HepG2 (cell line): ENCODE measurements around the gene SECTM1. TPM values are rescaled to one million over a fixed set of nuclear protein-coding genes. Genes with fewer than 3 reads are reported as not detected.
A peak's percentile ranks its signal among the peaks of the same experiment; 100 is the strongest.

Experiments
- GPBP1L1 ChIP-seq: sonication (generic); formaldehyde crosslinking; IDR thresholded peaks from 2 replicates; pipeline ENCODE4 v1.5.0; 2020; ENCODE audit warnings: mild to moderate bottlenecking, missing genetic modification reagents
- JARID2 ChIP-seq: sonication (generic); formaldehyde crosslinking; IDR thresholded peaks from 2 replicates; pipeline ENCODE4 v1.8.1; 2023; ENCODE audit warnings: missing genetic modification reagents, inconsistent platforms; ENCODE audit not compliant: insufficient replicate concordance
- JUND ChIP-seq: sonication (generic); formaldehyde crosslinking; IDR thresholded peaks from 2 replicates; pipeline ENCODE4 v1.8.0; 2022; ENCODE audit warnings: mild to moderate bottlenecking, missing genetic modification reagents
- KDM5B ChIP-seq: sonication (generic); formaldehyde crosslinking; IDR thresholded peaks from 2 replicates; pipeline ENCODE4 v1.4.0; 2020; ENCODE audit warnings: missing genetic modification reagents, mild to moderate bottlenecking, borderline replicate concordance
- MATR3 ChIP-seq: sonication (generic); formaldehyde crosslinking; IDR thresholded peaks from 2 replicates; pipeline ENCODE4 v1.4.0; 2020; ENCODE audit warnings: missing genetic modification reagents
- MXI1 ChIP-seq: IDR thresholded peaks from 3 replicates; pipeline ENCODE4 v1.6.1; 2012; ENCODE audit warnings: low read depth, low read length, inconsistent platforms, borderline replicate concordance
- SP5 ChIP-seq: IDR thresholded peaks from 2 replicates; pipeline ENCODE4 v1.6.1; 2016; ENCODE audit warnings: low read depth, borderline replicate concordance
- STAT6 ChIP-seq: sonication (generic); formaldehyde crosslinking; IDR thresholded peaks from 2 replicates; pipeline ENCODE4 v1.4.0; 2020; ENCODE audit warnings: missing genetic modification reagents, mild to moderate bottlenecking, borderline replicate concordance
- TAF15 ChIP-seq: fragments of 200-400 bp; formaldehyde crosslinking; IDR thresholded peaks from one replicate; pipeline ENCODE4 v1.6.1; 2018; ENCODE audit warnings: mild to moderate bottlenecking, low read depth, low read length; ENCODE audit not compliant: poor library complexity, severe bottlenecking
- ZBTB4 ChIP-seq: sonication (generic); formaldehyde crosslinking; IDR thresholded peaks from 2 replicates; pipeline ENCODE4 v1.4.0; 2020; ENCODE audit warnings: missing genetic modification reagents, mild to moderate bottlenecking, borderline replicate concordance
- ZBTB46 ChIP-seq: sonication (generic); formaldehyde crosslinking; IDR thresholded peaks from 2 replicates; pipeline ENCODE4 v1.4.0; 2020; ENCODE audit warnings: mild to moderate bottlenecking, missing genetic modification reagents, borderline replicate concordance
- ZMAT5 ChIP-seq: sonication (generic); formaldehyde crosslinking; IDR thresholded peaks from 2 replicates; pipeline ENCODE4 v1.5.0; 2020; ENCODE audit warnings: mild to moderate bottlenecking, low read depth, missing genetic modification reagents, borderline replicate concordance
- ZNF235 ChIP-seq: sonication (generic); formaldehyde crosslinking; IDR thresholded peaks from 2 replicates; pipeline ENCODE4 v1.8.1; 2023; ENCODE audit warnings: mild to moderate bottlenecking, missing genetic modification reagents, borderline replicate concordance
- ZNF503 ChIP-seq: sonication (generic); formaldehyde crosslinking; IDR thresholded peaks from 2 replicates; pipeline ENCODE4 v1.4.0; 2020; ENCODE audit warnings: missing genetic modification reagents
- ZNF563 ChIP-seq: sonication (generic); formaldehyde crosslinking; IDR thresholded peaks from 2 replicates; pipeline ENCODE4 v1.8.0; 2022; ENCODE audit warnings: mild to moderate bottlenecking, moderate library complexity, missing genetic modification reagents
- ZNF607 ChIP-seq: sonication (generic); formaldehyde crosslinking; IDR thresholded peaks from 2 replicates; pipeline ENCODE4 v1.5.1; 2020; ENCODE audit warnings: missing genetic modification reagents, mild to moderate bottlenecking, borderline replicate concordance
- polyA plus RNA-seq, 8 experiments: library from polyadenylated mRNA; depleted of rRNA in 3 of 8; stranded (reverse) in 7 of 8; unstranded in 1 of 8; fragments of >200 nt; fragmentation: Illumina TruSeq in 4 of 8; extraction: Trizol in 4 of 8; gene quantifications; 2 replicates each; pipeline versions ENCODE4 v1.2.1 to v1.2.3, GENCODE V29; 2011 to 2016; ENCODE audit warnings: low read depth in 4 of 8, missing spikeins in 1 of 8, mixed read lengths in 1 of 8; ENCODE audit not compliant: insufficient read depth in 1 of 8
- total RNA-seq, 5 experiments: library from RNA; depleted of rRNA; stranded (reverse); fragments of >200 nt; fragmentation: Illumina TruSeq; extraction: Trizol; gene quantifications; 2 replicates each; pipeline ENCODE4 v1.2.3, GENCODE V29; 2016; ENCODE audit warnings: low read depth in 1 of 5

Gene SECTM1
- total and polyA plus RNA-seq, 2 of the 13 experiments (the other 11 are each of a cell fraction or from before 2014, with no cell fraction given), result 3.5 to 5.3 TPM

GRCh38 chr17:82278786-82279391 lies 54.7 kb downstream of the SECTM1 start (continued):
- TF ChIP-seq STAT6, result 0 out of 2 replicates have a peak, but pooled peaks have one; percentile 48
- TF ChIP-seq JUND (CRISPR knock-in tag), result no peak
- no peak for TF ChIP-seq MXI1
- no peak for TF ChIP-seq ZBTB46 (CRISPR knock-in tag)
- no peak for TF ChIP-seq SP5 (CRISPR knock-in tag)
- TF ChIP-seq ZNF503 (CRISPR knock-in tag), result no peak
- TF ChIP-seq ZNF563 (CRISPR knock-in tag), result no peak
- no peak for TF ChIP-seq JARID2
- no peak for TF ChIP-seq MATR3 (CRISPR knock-in tag)
- no peak for TF ChIP-seq GPBP1L1 (CRISPR knock-in tag)
- peak; percentile 40; the same call in 1 of the 2 replicates for TF ChIP-seq ZBTB4
- TF ChIP-seq ZMAT5 (CRISPR knock-in tag), result no peak
- TF ChIP-seq TAF15, result no peak
- TF ChIP-seq KDM5B, result peak; percentile 44; the same call in 1 of the 2 replicates
- TF ChIP-seq ZNF607 (CRISPR knock-in tag), result peak; percentile 54; the same call in 1 of the 2 replicates
- no peak for TF ChIP-seq ZNF235 (CRISPR knock-in tag)
